ENCODE measurements around the gene PRPF8.

DNA sequence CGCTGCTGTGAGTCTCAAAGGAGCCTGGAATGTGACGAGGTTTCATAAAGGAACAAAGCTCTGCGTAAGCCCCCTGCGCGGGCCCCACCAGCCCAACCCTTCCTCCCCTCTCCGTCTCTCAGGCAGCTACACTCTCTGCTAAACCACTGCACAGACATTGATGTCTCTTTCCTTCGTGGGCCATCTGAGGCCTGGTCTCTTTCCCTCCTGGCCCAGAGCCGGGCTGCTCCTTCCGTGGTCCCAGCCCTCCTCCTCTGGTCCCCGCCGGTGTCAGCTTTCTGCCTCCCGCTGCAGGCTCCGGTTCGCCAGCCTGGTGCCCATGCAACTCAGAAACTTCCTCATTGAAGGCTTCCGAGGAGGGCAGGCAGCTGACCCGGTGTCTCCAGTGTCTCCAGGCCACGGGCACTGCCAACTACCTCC, 46.5 kb downstream of the PRPF8 start:
- TF ChIP-seq, protein P1, sequence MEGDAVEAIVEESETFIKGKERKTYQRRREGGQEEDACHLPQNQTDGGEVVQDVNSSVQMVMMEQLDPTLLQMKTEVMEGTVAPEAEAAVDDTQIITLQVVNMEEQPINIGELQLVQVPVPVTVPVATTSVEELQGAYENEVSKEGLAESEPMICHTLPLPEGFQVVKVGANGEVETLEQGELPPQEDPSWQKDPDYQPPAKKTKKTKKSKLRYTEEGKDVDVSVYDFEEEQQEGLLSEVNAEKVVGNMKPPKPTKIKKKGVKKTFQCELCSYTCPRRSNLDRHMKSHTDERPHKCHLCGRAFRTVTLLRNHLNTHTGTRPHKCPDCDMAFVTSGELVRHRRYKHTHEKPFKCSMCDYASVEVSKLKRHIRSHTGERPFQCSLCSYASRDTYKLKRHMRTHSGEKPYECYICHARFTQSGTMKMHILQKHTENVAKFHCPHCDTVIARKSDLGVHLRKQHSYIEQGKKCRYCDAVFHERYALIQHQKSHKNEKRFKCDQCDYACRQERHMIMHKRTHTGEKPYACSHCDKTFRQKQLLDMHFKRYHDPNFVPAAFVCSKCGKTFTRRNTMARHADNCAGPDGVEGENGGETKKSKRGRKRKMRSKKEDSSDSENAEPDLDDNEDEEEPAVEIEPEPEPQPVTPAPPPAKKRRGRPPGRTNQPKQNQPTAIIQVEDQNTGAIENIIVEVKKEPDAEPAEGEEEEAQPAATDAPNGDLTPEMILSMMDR (IDR thresholded peaks at IDR 0.05): no peak
- no peak for TF ChIP-seq POLR2A (IDR thresholded peaks at IDR 0.05)
